Gastroesophageal sphincter (tissue), 4 donors: ENCODE data around the gene CDCP2. TPM values are rescaled to one million over a fixed set of nuclear protein-coding genes. Genes with fewer than 3 reads are reported as not detected.

Source experiments
- ATAC-seq: fragments of 150-250 bp; one replicate; pipeline ENCODE4 v1.9.1; 2016; ENCODE audit warnings: mild to moderate bottlenecking, moderate library complexity
- H3K27ac ChIP-seq, 4 donors: fragments of 200-600 bp; sonication (generic) in 3 of 4; 1 replicate in 3 of 4; 2 replicates in 1 of 4; pipeline ENCODE4 v1.5.1; 2016 to 2019
- H3K27me3 ChIP-seq: fragments of 200-600 bp; sonication (generic); one replicate; pipeline ENCODE4 v1.5.1; 2019
- H3K36me3 ChIP-seq, 2 donors: fragments of 200-600 bp; sonication (generic); one replicate each; pipeline ENCODE4 v1.5.1; 2019; ENCODE audit warnings: control low read depth in 1 of 2
- H3K4me1 ChIP-seq, 3 donors: fragments of 200-600 bp; sonication (generic); 1 replicate in 2 of 3; 2 replicates in 1 of 3; pipeline ENCODE4 v1.5.1; 2016 to 2019; ENCODE audit warnings: control low read depth in 2 of 3
- H3K4me3 ChIP-seq, 2 donors: fragments of 200-600 bp; sonication (generic); one replicate each; pipeline ENCODE4 v1.5.1; 2019; ENCODE audit warnings: mild to moderate bottlenecking in 1 of 2, moderate library complexity in 1 of 2
- H3K9me3 ChIP-seq, 3 donors: fragments of 200-600 bp; sonication (generic); one replicate each; pipeline ENCODE4 v1.5.1; 2017 to 2019; ENCODE audit warnings: control low read depth in 2 of 3
- EP300 ChIP-seq: sonication (generic); formaldehyde crosslinking; IDR thresholded peaks from one replicate; pipeline ENCODE4 v1.6.1; 2017; ENCODE audit warnings: antibody characterized with exemption, mild to moderate bottlenecking
- POLR2A ChIP-seq, 2 donors: fragments of 450-650 bp; IDR thresholded peaks; one replicate each; pipeline ENCODE4 v1.6.1; 2017; ENCODE audit warnings: antibody characterized with exemption in 2 of 2, mild to moderate bottlenecking in 2 of 2, moderate library complexity in 1 of 2
- POLR2AphosphoS5 ChIP-seq: sonication (generic); formaldehyde crosslinking; IDR thresholded peaks from one replicate; pipeline ENCODE4 v1.6.1; 2017; ENCODE audit warnings: antibody characterized with exemption
- WGBS, 2 donors: methylation state at CpG; one replicate each; pipeline ENCODE4 v1.1.5; 2018; ENCODE audit warnings: low coverage in 1 of 2; 5-methylcytosine and 5-hydroxymethylcytosine counted together
- total RNA-seq, 4 donors: library from RNA; depleted of rRNA; stranded (reverse); fragments of >200 nt; gene quantifications; one replicate each; pipeline ENCODE4 v1.1.0, GENCODE V29; 2016
- TF ChIP-seq, protein P1 (sequence below), 4 experiments: fragments of 200-600 bp in 2 of 4; fragments of 450-650 bp in 2 of 4; sonication (generic) in 1 of 4; IDR thresholded peaks; one replicate each; pipeline ENCODE4 v1.5.1; 2017 to 2019; ENCODE audit warnings: antibody characterized with exemption in 4 of 4, mild to moderate bottlenecking in 2 of 4, moderate library complexity in 2 of 4

Gene CDCP2
- total RNA-seq, 4 donors from 2014 or later, result 0.13 to 0.23 TPM; not detected in 2

DNA sequence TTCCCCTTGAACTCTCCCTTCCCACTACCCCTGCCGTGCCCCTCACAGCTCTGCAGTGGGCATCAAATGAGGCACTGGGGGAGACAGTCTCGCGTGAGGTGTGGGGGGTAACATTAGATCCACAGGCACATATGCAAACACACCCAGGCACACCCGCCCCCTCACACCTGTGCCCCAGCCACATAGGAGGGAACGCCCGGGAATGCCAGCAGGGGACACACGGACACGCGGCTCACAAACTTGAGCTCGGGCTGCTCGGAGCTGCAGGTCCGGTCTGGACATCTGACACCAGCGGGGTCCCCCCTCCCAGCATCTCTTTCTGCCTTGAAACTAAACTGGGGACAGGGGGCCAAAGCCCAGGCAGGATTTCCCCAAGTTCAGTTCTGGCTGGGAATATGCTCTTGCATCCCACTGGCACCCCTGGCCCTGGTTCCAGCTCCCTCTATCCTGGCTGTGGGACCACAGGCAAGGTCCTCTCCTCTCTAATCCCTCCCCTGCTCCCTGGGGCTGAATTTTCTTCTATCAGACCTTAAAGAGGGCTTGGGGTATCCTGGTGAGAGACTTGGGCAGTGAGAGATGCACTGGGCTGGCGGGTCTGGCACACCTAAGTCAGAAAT lies 30.6 kb downstream of the CDCP2 start:
- H3K9me3 ChIP-seq, result no peaks in the 10 kb centered on the region
- H3K36me3 ChIP-seq, result no peaks in the 10 kb centered on the region
- peaks cover 0 to 17% (median 0%) of the 10 kb centered on the region in 3 donors for H3K4me1 ChIP-seq
- ATAC-seq, result no peak
- no peak overlapping the region for H3K27ac ChIP-seq
- H3K4me3 ChIP-seq, result no peak overlapping the region
- H3K27me3 ChIP-seq, result no peaks in the 10 kb centered on the region
- WGBS, 2 donors, result 20% methylated on average over 1 of the region's 14 CpGs; no CpG with 5 or more reads in 1 of the 2 donors
- no peak for TF ChIP-seq EP300

DNA sequence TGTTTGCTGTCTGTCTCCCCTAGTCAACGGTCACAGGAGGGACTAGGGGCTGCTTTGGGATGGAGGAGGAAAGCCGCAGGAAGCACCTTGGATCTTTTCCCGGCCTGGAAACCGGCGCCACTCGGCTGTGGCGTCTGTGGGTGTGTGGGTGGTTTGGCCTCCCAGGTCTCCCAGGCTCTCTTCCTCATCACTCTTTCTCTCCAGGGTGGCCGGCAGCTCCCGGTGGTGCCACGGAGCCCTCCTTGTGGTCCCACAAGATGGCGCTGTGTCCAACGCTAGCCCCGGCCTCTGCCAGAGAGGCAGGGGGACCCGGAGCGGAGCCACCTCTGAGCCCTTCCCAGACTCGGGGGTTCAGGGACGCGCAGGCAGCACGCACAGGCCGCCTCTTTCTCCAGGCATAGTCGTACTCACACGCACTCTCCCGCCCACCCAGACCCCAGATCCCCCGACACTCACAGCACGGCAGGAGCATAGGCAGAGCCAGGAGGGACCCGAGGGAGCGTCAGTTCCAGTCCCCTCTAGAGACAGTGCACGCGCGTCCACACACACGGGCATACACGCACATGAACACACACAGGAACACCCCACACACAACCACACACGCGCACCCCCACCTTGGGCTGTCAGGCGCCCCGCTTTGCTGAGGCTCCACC lies 31.2 kb downstream of the CDCP2 start:
- H3K27me3 ChIP-seq, result no peaks in the 10 kb centered on the region
- 0 to 2% methylated on average over 7 of the region's 36 CpGs for WGBS, 2 donors
- no peaks in the 10 kb centered on the region for H3K36me3 ChIP-seq
- TF ChIP-seq, protein P1, sequence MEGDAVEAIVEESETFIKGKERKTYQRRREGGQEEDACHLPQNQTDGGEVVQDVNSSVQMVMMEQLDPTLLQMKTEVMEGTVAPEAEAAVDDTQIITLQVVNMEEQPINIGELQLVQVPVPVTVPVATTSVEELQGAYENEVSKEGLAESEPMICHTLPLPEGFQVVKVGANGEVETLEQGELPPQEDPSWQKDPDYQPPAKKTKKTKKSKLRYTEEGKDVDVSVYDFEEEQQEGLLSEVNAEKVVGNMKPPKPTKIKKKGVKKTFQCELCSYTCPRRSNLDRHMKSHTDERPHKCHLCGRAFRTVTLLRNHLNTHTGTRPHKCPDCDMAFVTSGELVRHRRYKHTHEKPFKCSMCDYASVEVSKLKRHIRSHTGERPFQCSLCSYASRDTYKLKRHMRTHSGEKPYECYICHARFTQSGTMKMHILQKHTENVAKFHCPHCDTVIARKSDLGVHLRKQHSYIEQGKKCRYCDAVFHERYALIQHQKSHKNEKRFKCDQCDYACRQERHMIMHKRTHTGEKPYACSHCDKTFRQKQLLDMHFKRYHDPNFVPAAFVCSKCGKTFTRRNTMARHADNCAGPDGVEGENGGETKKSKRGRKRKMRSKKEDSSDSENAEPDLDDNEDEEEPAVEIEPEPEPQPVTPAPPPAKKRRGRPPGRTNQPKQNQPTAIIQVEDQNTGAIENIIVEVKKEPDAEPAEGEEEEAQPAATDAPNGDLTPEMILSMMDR (IDR thresholded peaks at IDR 0.05), result peak in 3 of 4 experiments; percentile 72 to 86 (median 78)
- TF ChIP-seq POLR2AphosphoS5, result no peak
- peak; percentile 90 for ATAC-seq
- H3K9me3 ChIP-seq, result no peaks in the 10 kb centered on the region
- peak overlapping the region in 1 of 2 donors; percentile 34 for H3K4me3 ChIP-seq
- H3K27ac ChIP-seq, result no peak overlapping the region
- peaks cover 0 to 17% (median 0%) of the 10 kb centered on the region in 3 donors for H3K4me1 ChIP-seq

DNA sequence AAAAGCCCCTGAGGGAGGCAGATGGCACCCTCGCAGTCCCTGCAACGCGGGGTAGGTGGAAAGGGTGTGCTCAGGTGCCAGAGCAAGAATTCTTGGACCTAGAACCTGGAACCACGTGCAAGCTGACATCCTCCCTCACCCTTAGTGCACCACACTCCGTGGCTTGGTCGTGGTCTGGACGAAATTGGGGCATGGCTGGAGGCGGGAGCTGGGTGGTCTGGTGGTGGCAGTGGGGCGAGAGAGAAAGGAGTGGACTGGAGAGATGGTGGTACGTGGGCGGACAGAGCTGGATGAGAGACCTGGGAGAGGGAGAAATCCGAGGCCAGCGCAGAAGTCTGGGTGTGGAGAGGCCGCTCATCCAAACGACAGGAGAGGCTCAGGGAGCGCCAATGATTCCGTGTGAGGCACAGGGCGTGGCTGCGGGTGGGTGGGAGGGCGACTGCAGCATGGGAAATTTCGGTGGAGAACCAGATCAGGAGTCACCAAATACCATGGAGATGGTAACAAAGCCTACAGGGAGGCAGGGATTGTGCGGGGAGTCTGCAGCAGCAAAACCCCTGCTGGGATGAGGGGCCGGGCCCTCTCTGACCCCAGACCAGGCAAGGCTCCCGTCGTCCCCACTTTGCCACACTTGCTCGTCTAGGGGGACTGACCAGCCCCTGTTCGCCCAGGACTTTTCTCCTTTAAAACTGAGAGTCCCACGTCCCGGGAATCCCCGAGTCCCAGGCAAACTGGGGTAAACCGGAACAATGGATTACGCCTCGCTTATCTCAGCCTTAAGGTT lies 31.9 kb downstream of the CDCP2 start:
- 66% methylated on average over 23 of the region's 33 CpGs; no CpG with 5 or more reads in 1 of the 2 donors for WGBS, 2 donors
- no peak for ATAC-seq
- no peak overlapping the region for H3K27ac ChIP-seq
- H3K27me3 ChIP-seq, result no peaks in the 10 kb centered on the region
- H3K4me1 ChIP-seq, result peaks cover 0 to 17% (median 0%) of the 10 kb centered on the region in 3 donors
- no peaks in the 10 kb centered on the region for H3K9me3 ChIP-seq
- peak overlapping the region in 1 of 2 donors; percentile 34 for H3K4me3 ChIP-seq
- H3K36me3 ChIP-seq, result no peaks in the 10 kb centered on the region
- no peak for TF ChIP-seq POLR2A (IDR thresholded peaks at IDR 0.05)
- TF ChIP-seq, protein P1 (IDR thresholded peaks at IDR 0.05), result no peak
- TF ChIP-seq POLR2AphosphoS5, result no peak
- no peak for TF ChIP-seq EP300

DNA sequence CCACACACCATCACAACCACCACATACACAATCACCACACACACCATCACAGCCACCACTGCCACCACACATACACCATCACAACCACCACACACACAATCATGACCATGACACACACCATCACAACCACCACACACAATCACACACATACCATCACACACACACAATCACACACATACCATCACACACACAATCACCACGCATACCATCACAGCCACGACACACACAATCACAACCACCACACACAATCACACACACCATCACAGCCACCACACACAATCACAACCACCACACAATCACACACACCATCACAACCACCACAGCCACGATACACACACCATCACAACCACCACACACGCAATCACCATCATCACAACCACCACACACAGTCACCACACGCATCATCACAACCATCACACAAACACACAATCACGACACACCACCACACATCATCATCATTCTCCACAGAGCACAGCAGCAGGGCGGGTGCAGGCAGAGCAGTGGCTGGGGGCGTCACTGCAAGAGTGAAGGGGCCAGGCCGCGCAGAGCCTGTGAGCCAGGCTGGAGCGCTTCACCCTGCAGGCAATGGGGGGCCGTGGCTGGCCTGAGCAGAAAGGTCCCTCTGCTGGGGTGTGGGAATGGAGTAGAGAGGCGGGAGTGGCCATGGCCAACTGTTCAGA lies 32.6 kb downstream of the CDCP2 start:
- ATAC-seq, result no peak
- H3K9me3 ChIP-seq, result no peaks in the 10 kb centered on the region
- no peaks in the 10 kb centered on the region for H3K27me3 ChIP-seq
- H3K4me1 ChIP-seq, result peaks cover 0 to 17% (median 0%) of the 10 kb centered on the region in 3 donors
- TF ChIP-seq, protein P1 (IDR thresholded peaks at IDR 0.05), result no peak
- TF ChIP-seq POLR2AphosphoS5, result no peak
- no peak for TF ChIP-seq EP300
- no peak for TF ChIP-seq POLR2A (IDR thresholded peaks at IDR 0.05)
- H3K27ac ChIP-seq, result no peak overlapping the region
- no peak overlapping the region for H3K4me3 ChIP-seq
- H3K36me3 ChIP-seq, result no peaks in the 10 kb centered on the region
- 81 to 100% methylated on average over 2 to 4 of the region's 13 CpGs for WGBS, 2 donors

DNA sequence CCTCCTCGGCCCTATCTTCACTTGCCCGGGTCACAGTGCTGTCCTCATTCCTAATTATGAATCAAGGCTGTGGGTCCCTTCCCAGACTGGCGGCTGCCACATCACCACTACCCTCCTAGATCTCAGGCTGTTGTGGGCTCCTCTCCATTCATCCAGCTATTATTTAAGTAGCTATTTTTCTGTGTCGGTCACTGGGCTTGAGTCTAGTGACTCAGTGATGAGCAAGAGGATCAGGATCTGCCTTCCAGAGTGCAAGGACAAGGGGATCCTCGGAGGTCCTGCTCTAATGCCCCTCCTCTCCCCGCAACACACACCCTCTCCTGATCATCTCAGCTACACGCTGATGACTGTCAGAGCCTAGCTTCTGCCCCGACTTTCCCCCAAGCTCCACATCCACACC lies 34.1 kb downstream of the CDCP2 start:
- Histone ChIP-seq H3K27me3 (no peaks in the 10 kb centered on the region), H3K4me1 (peaks cover 0 to 17% (median 0%) of the 10 kb centered on the region in 3 donors), H3K27ac (no peak overlapping the region), H3K36me3 (no peaks in the 10 kb centered on the region), H3K4me3 (no peak overlapping the region), H3K9me3 (no peaks in the 10 kb centered on the region)
- no peak for ATAC-seq
- 81 to 84% methylated on average over 5 to 6 of the region's 8 CpGs for WGBS, 2 donors
- TF ChIP-seq POLR2A (IDR thresholded peaks at IDR 0.05), result no peak
- no peak for TF ChIP-seq POLR2AphosphoS5
- TF ChIP-seq, protein P1 (IDR thresholded peaks at IDR 0.05), result no peak
- TF ChIP-seq EP300, result no peak
